ENCODE results near the gene GRIN2A. TPM values are rescaled to one million over a fixed set of nuclear protein-coding genes. Genes with fewer than 3 reads are reported as not detected.

The GRIN2A gene
- total RNA-seq, 1 experiment from 2014 or later: not detected

DNA sequence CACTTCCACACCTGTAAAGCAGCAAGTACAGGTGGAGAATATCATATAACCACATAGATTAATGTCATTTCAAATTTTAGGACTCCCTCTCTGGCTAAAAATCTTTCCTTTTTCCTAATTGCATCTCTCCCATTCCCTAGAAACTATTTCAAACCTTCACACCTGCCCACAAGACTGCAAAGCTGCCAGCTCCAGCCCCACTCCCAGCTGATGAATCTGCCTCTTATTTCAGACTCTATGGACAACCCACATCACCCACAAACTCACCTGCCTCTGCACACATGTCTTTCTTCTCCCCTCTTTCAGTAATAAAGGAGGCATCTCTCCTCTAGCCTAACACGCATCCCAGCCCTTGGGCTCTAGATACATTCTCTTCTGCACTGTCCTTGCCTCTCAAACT is 315.1 kb downstream of the GRIN2A start:
- Mint-ChIP-seq H3K27ac (ENCODE audit: low read depth, unreplicated experiment) (no peak overlapping the region), H3K4me1 (ENCODE audit: insufficient read depth, unreplicated experiment) (no peaks in the 10 kb centered on the region), H3K36me3 (ENCODE audit: insufficient read depth, unreplicated experiment) (no peaks in the 10 kb centered on the region), H3K27me3 (ENCODE audit: insufficient read depth, unreplicated experiment) (no peaks in the 10 kb centered on the region), H3K9me3 (ENCODE audit: unreplicated experiment) (peaks cover 9% of the 10 kb centered on the region), H3K4me3 (ENCODE audit: unreplicated experiment) (no peak overlapping the region)
- no peak for DNase-seq (ENCODE audit: unreplicated experiment)
- TF ChIP-seq, protein P1, sequence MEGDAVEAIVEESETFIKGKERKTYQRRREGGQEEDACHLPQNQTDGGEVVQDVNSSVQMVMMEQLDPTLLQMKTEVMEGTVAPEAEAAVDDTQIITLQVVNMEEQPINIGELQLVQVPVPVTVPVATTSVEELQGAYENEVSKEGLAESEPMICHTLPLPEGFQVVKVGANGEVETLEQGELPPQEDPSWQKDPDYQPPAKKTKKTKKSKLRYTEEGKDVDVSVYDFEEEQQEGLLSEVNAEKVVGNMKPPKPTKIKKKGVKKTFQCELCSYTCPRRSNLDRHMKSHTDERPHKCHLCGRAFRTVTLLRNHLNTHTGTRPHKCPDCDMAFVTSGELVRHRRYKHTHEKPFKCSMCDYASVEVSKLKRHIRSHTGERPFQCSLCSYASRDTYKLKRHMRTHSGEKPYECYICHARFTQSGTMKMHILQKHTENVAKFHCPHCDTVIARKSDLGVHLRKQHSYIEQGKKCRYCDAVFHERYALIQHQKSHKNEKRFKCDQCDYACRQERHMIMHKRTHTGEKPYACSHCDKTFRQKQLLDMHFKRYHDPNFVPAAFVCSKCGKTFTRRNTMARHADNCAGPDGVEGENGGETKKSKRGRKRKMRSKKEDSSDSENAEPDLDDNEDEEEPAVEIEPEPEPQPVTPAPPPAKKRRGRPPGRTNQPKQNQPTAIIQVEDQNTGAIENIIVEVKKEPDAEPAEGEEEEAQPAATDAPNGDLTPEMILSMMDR (IDR thresholded peaks at IDR 0.05; ENCODE audit: unreplicated experiment): no peak
- ChIA-PET POLR2A (no interaction called here), CTCF (no interaction called here)
- intact Hi-C loops (cut with micrococcal nuclease): no loop called here
- no TSS peak for BruUV-seq (replicated peaks)

DNA sequence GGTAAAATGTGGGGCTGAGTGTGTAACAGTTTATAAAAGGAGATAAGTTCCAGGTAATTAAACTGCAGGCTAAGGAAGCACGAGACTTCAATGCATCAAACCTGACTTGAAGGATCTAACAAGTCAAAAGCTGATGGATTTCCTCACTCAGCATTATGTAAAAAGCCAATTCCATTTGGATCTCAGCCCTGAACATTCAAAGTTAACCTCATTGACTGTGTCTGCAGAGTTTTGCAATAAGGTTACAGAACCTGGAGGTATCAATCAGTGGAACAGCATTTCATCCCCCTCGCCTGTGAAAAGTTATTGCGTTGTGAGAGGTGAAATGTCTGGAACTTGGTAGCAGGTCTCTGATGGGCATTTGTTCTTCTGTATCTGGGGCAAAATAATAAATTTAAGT is 317.8 kb downstream of the GRIN2A start:
- BruUV-seq (replicated peaks): no TSS peak
- H3K4me3 Mint-ChIP-seq (ENCODE audit: unreplicated experiment): no peak overlapping the region
- peaks cover 12% of the 10 kb centered on the region for H3K9me3 Mint-ChIP-seq (ENCODE audit: unreplicated experiment)
- no peak for DNase-seq (ENCODE audit: unreplicated experiment)
- intact Hi-C loops (cut with micrococcal nuclease): no loop called here
- H3K27ac Mint-ChIP-seq (ENCODE audit: low read depth, unreplicated experiment): no peak overlapping the region
- CTCF ChIA-PET: no interaction called here
- no peaks in the 10 kb centered on the region for H3K27me3 Mint-ChIP-seq (ENCODE audit: insufficient read depth, unreplicated experiment)
- H3K36me3 Mint-ChIP-seq (ENCODE audit: insufficient read depth, unreplicated experiment): no peaks in the 10 kb centered on the region
- POLR2A ChIA-PET: no interaction called here
- TF ChIP-seq, protein P1 (IDR thresholded peaks at IDR 0.05; ENCODE audit: unreplicated experiment): no peak
- no peaks in the 10 kb centered on the region for H3K4me1 Mint-ChIP-seq (ENCODE audit: insufficient read depth, unreplicated experiment)

DNA sequence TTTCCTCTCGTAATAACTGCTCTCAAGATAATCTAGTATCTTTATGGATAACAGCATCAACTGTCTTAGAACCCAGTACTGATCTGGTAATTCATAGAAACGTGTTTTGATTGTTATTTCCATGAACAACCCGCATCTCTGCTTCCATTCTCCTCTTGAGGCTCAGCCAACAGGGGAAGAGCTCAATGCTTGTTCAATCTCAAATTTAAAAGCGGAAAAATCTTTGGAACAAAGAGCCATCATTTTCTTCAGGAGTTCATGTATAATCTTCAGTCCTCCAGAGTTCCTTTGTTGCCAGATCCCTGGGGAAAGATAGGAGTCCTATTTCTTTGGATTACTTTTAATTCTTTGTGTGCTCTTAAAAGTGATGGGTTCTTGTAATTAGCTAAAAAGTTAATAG is 319.9 kb downstream of the GRIN2A start:
- intact Hi-C loops (cut with micrococcal nuclease): no loop called here
- H3K4me3 Mint-ChIP-seq (ENCODE audit: unreplicated experiment): no peak overlapping the region
- H3K27ac Mint-ChIP-seq (ENCODE audit: low read depth, unreplicated experiment): no peak overlapping the region
- CTCF ChIA-PET: no interaction called here
- peaks cover 21% of the 10 kb centered on the region for H3K9me3 Mint-ChIP-seq (ENCODE audit: unreplicated experiment)
- no peaks in the 10 kb centered on the region for H3K27me3 Mint-ChIP-seq (ENCODE audit: insufficient read depth, unreplicated experiment)
- TF ChIP-seq, protein P1 (IDR thresholded peaks at IDR 0.05; ENCODE audit: unreplicated experiment): no peak
- no peaks in the 10 kb centered on the region for H3K4me1 Mint-ChIP-seq (ENCODE audit: insufficient read depth, unreplicated experiment)
- POLR2A ChIA-PET: interaction anchor here (0.6 kb wide), 1 partner anchor 678 kb away, joined by 3 read pairs; no protein-coding TSS in a partner anchor
- DNase-seq (ENCODE audit: unreplicated experiment): no peak
- BruUV-seq (replicated peaks): no TSS peak
- H3K36me3 Mint-ChIP-seq (ENCODE audit: insufficient read depth, unreplicated experiment): no peaks in the 10 kb centered on the region

DNA sequence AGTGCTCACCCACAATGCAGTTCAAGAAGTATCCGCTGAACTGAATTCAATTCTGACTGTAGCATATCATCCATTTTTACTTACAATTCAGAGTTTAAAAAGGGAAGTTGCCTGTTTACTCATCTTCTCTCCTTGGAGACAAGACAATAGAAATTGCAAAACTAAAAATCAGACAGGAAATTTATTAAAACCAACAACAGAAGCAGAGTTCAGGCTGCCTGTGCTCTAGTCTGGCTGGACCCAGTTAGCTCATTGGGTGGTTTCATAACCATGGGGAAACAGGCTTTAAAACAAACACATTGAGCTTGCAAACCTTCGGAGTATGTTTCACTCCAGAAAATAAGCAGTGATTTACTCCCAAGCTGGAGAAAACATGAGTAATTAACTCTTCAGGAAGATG is 321.4 kb downstream of the GRIN2A start:
- H3K27me3 Mint-ChIP-seq (ENCODE audit: insufficient read depth, unreplicated experiment): no peaks in the 10 kb centered on the region
- BruUV-seq (replicated peaks): no TSS peak
- H3K4me3 Mint-ChIP-seq (ENCODE audit: unreplicated experiment): no peak overlapping the region
- no peak for DNase-seq (ENCODE audit: unreplicated experiment)
- H3K27ac Mint-ChIP-seq (ENCODE audit: low read depth, unreplicated experiment): no peak overlapping the region
- H3K9me3 Mint-ChIP-seq (ENCODE audit: unreplicated experiment): peaks cover 21% of the 10 kb centered on the region
- no peaks in the 10 kb centered on the region for H3K36me3 Mint-ChIP-seq (ENCODE audit: insufficient read depth, unreplicated experiment)
- intact Hi-C loops (cut with micrococcal nuclease): no loop called here
- no peaks in the 10 kb centered on the region for H3K4me1 Mint-ChIP-seq (ENCODE audit: insufficient read depth, unreplicated experiment)
- CTCF ChIA-PET: no interaction called here
- TF ChIP-seq, protein P1 (IDR thresholded peaks at IDR 0.05; ENCODE audit: unreplicated experiment): no peak
- POLR2A ChIA-PET: no interaction called here

All from MCF 10A (cell line).